HepG2 (cell line): ENCODE results near the gene PATZ1. TPM values are rescaled to one million over a fixed set of nuclear protein-coding genes. Genes with fewer than 3 reads are reported as not detected.
A peak's percentile ranks its signal among the peaks of the same experiment; 100 is the strongest.

Source experiments
- ATF5 ChIP-seq: sonication (generic); formaldehyde crosslinking; IDR thresholded peaks from 2 replicates; pipeline ENCODE4 v1.4.0; 2020; ENCODE audit warnings: mild to moderate bottlenecking, low read depth, missing genetic modification reagents
- ATF7 ChIP-seq, 2 experiments: fragments of 450-650 bp in 1 of 2; sonication (generic) in 1 of 2; formaldehyde crosslinking in 1 of 2; IDR thresholded peaks; 2 replicates each; pipeline versions ENCODE4 v1.4.0 to v1.6.1; 2016 to 2020; ENCODE audit warnings: antibody characterized with exemption in 1 of 2, mild to moderate bottlenecking in 1 of 2, missing genetic modification reagents in 1 of 2
- CEBPZ ChIP-seq: IDR thresholded peaks from 2 replicates; pipeline ENCODE4 v1.6.1; 2012; ENCODE audit warnings: low read length, improper control_type of control experiment
- GABPB1 ChIP-seq: IDR thresholded peaks from 2 replicates; pipeline ENCODE4 v1.6.1; 2016; ENCODE audit warnings: mild to moderate bottlenecking, missing genetic modification reagents, moderate library complexity, missing compliant biosample characterization
- GTF3A ChIP-seq: sonication (generic); formaldehyde crosslinking; conservative IDR thresholded peaks from 2 replicates; pipeline ENCODE4 v1.4.0; 2020; ENCODE audit warnings: mild to moderate bottlenecking, missing genetic modification reagents
- HOXA3 ChIP-seq: sonication (generic); formaldehyde crosslinking; IDR thresholded peaks from 2 replicates; pipeline ENCODE4 v1.5.0; 2020; ENCODE audit warnings: missing genetic modification reagents
- MTERF4 ChIP-seq: sonication (generic); formaldehyde crosslinking; IDR thresholded peaks from 2 replicates; pipeline ENCODE4 v1.8.0; 2023; ENCODE audit warnings: mild to moderate bottlenecking, missing genetic modification reagents
- PHF8 ChIP-seq: sonication (generic); formaldehyde crosslinking; IDR thresholded peaks from 2 replicates; pipeline ENCODE4 v1.5.0; 2020; ENCODE audit warnings: missing genetic modification reagents
- RAD21 ChIP-seq: fragments of 450-650 bp; formaldehyde crosslinking; IDR thresholded peaks from 2 replicates; pipeline ENCODE4 v1.5.0; 2020; ENCODE audit warnings: mild to moderate bottlenecking
- REXO4 ChIP-seq: sonication (generic); formaldehyde crosslinking; IDR thresholded peaks from 2 replicates; pipeline ENCODE4 v1.8.0; 2022; ENCODE audit warnings: missing genetic modification reagents, mild to moderate bottlenecking, borderline replicate concordance
- SIX4 ChIP-seq: sonication (generic); formaldehyde crosslinking; IDR thresholded peaks from 2 replicates; pipeline ENCODE4 v1.4.0; 2020; ENCODE audit warnings: missing genetic modification reagents
- ZBTB44 ChIP-seq: sonication (generic); formaldehyde crosslinking; IDR thresholded peaks from 2 replicates; pipeline ENCODE4 v1.4.0; 2020; ENCODE audit warnings: missing genetic modification reagents
- ZHX2 ChIP-seq, 2 experiments: sonication (generic) in 1 of 2; formaldehyde crosslinking in 1 of 2; IDR thresholded peaks; 2 replicates each; pipeline versions ENCODE4 v1.6.1 to v1.9.0; 2014 to 2022; ENCODE audit warnings: antibody characterized with exemption in 1 of 2, borderline replicate concordance in 1 of 2, inconsistent platforms in 1 of 2, low read depth in 1 of 2, missing genetic modification reagents in 1 of 2
- ZKSCAN1 ChIP-seq: fragments of 150-350 bp; IDR thresholded peaks from 2 replicates; pipeline ENCODE4 v1.6.1; 2014; ENCODE audit warnings: low read length
- ZNF234 ChIP-seq: sonication (generic); formaldehyde crosslinking; conservative IDR thresholded peaks from 2 replicates; pipeline ENCODE4 v1.5.1; 2020; ENCODE audit warnings: mild to moderate bottlenecking, missing genetic modification reagents
- ZNF576 ChIP-seq: sonication (generic); formaldehyde crosslinking; IDR thresholded peaks from 2 replicates; pipeline ENCODE4 v1.4.0; 2020; ENCODE audit warnings: mild to moderate bottlenecking, missing genetic modification reagents
- ZNF780A ChIP-seq: sonication (generic); formaldehyde crosslinking; IDR thresholded peaks from 2 replicates; pipeline ENCODE4 v1.8.0; 2022; ENCODE audit warnings: mild to moderate bottlenecking, missing genetic modification reagents, moderate library complexity
- polyA plus RNA-seq, 8 experiments: library from polyadenylated mRNA; depleted of rRNA in 3 of 8; stranded (reverse) in 7 of 8; unstranded in 1 of 8; fragments of >200 nt; fragmentation: Illumina TruSeq in 4 of 8; extraction: Trizol in 4 of 8; gene quantifications; 2 replicates each; pipeline versions ENCODE4 v1.2.1 to v1.2.3, GENCODE V29; 2011 to 2016; ENCODE audit warnings: low read depth in 4 of 8, missing spikeins in 1 of 8, mixed read lengths in 1 of 8; ENCODE audit not compliant: insufficient read depth in 1 of 8
- total RNA-seq, 5 experiments: library from RNA; depleted of rRNA; stranded (reverse); fragments of >200 nt; fragmentation: Illumina TruSeq; extraction: Trizol; gene quantifications; 2 replicates each; pipeline ENCODE4 v1.2.3, GENCODE V29; 2016; ENCODE audit warnings: low read depth in 1 of 5

Gene PATZ1
- total and polyA plus RNA-seq, 2 of the 13 experiments (the other 11 are each of a cell fraction or from before 2014, with no cell fraction given): 24.9 to 30.5 TPM

GRCh38 chr22:31350410-31350863, 4.3 kb upstream of the PATZ1 start (continued):
- TF ChIP-seq ZNF780A (no peak), ZNF576 (no peak), ZBTB44 (CRISPR knock-in tag) (no peak), HOXA3 (CRISPR knock-in tag) (no peak), GTF3A (CRISPR knock-in tag) (no peak), CEBPZ (no peak), PHF8 (no peak), SIX4 (CRISPR knock-in tag) (no peak), ATF7 (IDR thresholded peaks at IDR 0.05) (no peak), ATF7 (CRISPR knock-in tag; IDR thresholded peaks at IDR 0.05) (no peak), ZNF234 (no peak), ZKSCAN1 (peak; percentile 96), ZHX2 (IDR thresholded peaks at IDR 0.05; ENCODE audit: low read depth) (no peak), ZHX2 (CRISPR knock-in tag; IDR thresholded peaks at IDR 0.05; ENCODE audit: borderline replicate concordance) (no peak), GABPB1 (CRISPR knock-in tag) (no peak), REXO4 (CRISPR knock-in tag) (no peak), ATF5 (CRISPR knock-in tag) (no peak), MTERF4 (no peak), RAD21 (no peak)
